Osteocyte (in vitro differentiated cells): Measurements from ENCODE around the gene PLEK. TPM values are rescaled to one million over a fixed set of nuclear protein-coding genes. Genes with fewer than 3 reads are reported as not detected.

Source experiments
- DNase-seq: peaks from one replicate; pipeline ENCODE4 v3.0.0; 2021; ENCODE audit warnings: mixed read lengths; ENCODE audit not compliant: unreplicated experiment; ENCODE audit errors: extremely low spot score
- H3K27ac Mint-ChIP-seq: one replicate; pipeline ENCODE4 v1.8.0; 2021; ENCODE audit warnings: mild to moderate bottlenecking, mixed read lengths; ENCODE audit not compliant: unreplicated experiment
- H3K27me3 Mint-ChIP-seq: one replicate; pipeline ENCODE4 v1.8.0; 2021; ENCODE audit warnings: mixed read lengths; ENCODE audit not compliant: unreplicated experiment
- H3K36me3 Mint-ChIP-seq: one replicate; pipeline ENCODE4 v1.8.0; 2021; ENCODE audit warnings: mixed read lengths; ENCODE audit not compliant: unreplicated experiment
- H3K4me1 Mint-ChIP-seq: one replicate; pipeline ENCODE4 v1.8.0; 2021; ENCODE audit warnings: mixed read lengths; ENCODE audit not compliant: unreplicated experiment
- H3K4me3 Mint-ChIP-seq: one replicate; pipeline ENCODE4 v1.8.0; 2021; ENCODE audit warnings: mild to moderate bottlenecking, moderate library complexity, mixed read lengths; ENCODE audit not compliant: unreplicated experiment
- H3K9me3 Mint-ChIP-seq: one replicate; pipeline ENCODE4 v1.8.0; 2021; ENCODE audit warnings: mixed read lengths; ENCODE audit not compliant: unreplicated experiment
- total RNA-seq: library from RNA; stranded (reverse); gene quantifications from 2 replicates; pipeline ENCODE4 v1.2.1, GENCODE V29; 2021
- TF ChIP-seq, protein P1 (sequence below): fragments of 200-600 bp; sonication (generic); IDR thresholded peaks from 2 replicates; pipeline ENCODE4 v1.5.0; 2021; ENCODE audit warnings: antibody characterized with exemption, mild to moderate bottlenecking, moderate library complexity

PLEK gene
- total RNA-seq, 1 donor from 2014 or later, result 0.19 TPM

DNA sequence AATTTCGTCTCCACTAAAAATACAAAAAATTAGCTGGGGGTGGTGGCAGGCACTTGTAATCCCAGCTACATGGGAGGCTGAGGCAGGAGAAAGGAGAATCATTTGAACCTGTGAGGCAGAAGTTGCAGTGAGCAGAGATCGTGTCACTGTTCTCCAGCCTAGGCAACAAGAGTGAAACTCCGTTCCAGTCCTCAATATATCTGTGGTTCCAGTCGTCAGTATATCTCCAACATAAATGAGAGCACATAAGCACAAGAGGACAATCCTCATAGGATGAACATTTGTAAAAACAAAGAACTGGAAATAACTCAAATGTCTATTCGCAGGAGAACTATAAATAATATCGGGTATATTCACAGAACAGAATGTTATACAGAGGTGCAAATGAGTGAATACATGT, 13.1 kb upstream of the PLEK start:
- H3K27ac Mint-ChIP-seq, result no peak overlapping the region
- H3K27me3 Mint-ChIP-seq, result peaks cover 21% of the 10 kb centered on the region
- no peaks in the 10 kb centered on the region for H3K9me3 Mint-ChIP-seq
- no peak overlapping the region for H3K4me3 Mint-ChIP-seq
- TF ChIP-seq, protein P1, sequence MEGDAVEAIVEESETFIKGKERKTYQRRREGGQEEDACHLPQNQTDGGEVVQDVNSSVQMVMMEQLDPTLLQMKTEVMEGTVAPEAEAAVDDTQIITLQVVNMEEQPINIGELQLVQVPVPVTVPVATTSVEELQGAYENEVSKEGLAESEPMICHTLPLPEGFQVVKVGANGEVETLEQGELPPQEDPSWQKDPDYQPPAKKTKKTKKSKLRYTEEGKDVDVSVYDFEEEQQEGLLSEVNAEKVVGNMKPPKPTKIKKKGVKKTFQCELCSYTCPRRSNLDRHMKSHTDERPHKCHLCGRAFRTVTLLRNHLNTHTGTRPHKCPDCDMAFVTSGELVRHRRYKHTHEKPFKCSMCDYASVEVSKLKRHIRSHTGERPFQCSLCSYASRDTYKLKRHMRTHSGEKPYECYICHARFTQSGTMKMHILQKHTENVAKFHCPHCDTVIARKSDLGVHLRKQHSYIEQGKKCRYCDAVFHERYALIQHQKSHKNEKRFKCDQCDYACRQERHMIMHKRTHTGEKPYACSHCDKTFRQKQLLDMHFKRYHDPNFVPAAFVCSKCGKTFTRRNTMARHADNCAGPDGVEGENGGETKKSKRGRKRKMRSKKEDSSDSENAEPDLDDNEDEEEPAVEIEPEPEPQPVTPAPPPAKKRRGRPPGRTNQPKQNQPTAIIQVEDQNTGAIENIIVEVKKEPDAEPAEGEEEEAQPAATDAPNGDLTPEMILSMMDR, result no peak
- H3K4me1 Mint-ChIP-seq, result no peaks in the 10 kb centered on the region
- no peaks in the 10 kb centered on the region for H3K36me3 Mint-ChIP-seq
- DNase-seq, result no peak

- Mint-ChIP-seq H3K27ac (no peak overlapping the region), H3K36me3 (no peaks in the 10 kb centered on the region), H3K27me3 (peaks cover 14% of the 10 kb centered on the region), H3K9me3 (no peaks in the 10 kb centered on the region), H3K4me1 (no peaks in the 10 kb centered on the region), H3K4me3 (no peak overlapping the region)
- no peak for DNase-seq
- TF ChIP-seq, protein P1, result no peak
These were observed 12.3 kb upstream of the PLEK start for GRCh38 chr2:68352651-68353391.

DNA sequence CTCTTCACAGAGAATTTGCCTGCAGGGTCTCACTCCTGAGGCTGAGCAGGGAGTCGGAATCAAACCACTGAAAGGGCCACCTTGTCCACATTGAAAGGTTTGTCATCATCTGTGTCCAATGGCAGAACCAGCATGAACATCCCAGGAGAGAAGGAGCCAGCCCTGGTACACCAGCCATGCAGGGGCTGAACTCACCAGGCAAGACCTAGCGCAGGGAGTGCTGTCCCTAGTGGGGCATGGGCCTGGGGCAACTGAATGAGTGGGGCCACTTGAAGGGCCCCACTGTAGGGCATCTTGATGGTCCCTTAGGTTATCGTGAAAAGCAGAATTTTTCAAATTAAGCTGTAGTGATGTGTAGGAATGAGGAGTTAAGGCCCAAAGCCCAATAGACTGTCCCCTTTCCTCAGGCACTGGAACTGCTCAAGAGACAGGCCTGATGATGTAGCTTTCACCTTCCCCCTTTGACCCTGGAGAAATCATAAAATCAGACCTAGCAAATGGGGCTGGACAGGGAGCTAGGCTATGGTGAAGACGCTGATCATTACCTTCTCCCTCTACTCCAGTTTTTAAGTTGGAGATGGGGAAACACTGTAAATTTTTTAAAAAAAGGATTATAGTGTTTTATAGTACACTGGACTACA, 8.4 kb upstream of the PLEK start:
- no peak overlapping the region for H3K27ac Mint-ChIP-seq
- no peaks in the 10 kb centered on the region for H3K4me1 Mint-ChIP-seq
- no peaks in the 10 kb centered on the region for H3K36me3 Mint-ChIP-seq
- no peak overlapping the region for H3K4me3 Mint-ChIP-seq
- DNase-seq, result no peak
- TF ChIP-seq, protein P1, result no peak
- H3K27me3 Mint-ChIP-seq, result no peaks in the 10 kb centered on the region
- peaks cover under 1% of the 10 kb centered on the region for H3K9me3 Mint-ChIP-seq

DNA sequence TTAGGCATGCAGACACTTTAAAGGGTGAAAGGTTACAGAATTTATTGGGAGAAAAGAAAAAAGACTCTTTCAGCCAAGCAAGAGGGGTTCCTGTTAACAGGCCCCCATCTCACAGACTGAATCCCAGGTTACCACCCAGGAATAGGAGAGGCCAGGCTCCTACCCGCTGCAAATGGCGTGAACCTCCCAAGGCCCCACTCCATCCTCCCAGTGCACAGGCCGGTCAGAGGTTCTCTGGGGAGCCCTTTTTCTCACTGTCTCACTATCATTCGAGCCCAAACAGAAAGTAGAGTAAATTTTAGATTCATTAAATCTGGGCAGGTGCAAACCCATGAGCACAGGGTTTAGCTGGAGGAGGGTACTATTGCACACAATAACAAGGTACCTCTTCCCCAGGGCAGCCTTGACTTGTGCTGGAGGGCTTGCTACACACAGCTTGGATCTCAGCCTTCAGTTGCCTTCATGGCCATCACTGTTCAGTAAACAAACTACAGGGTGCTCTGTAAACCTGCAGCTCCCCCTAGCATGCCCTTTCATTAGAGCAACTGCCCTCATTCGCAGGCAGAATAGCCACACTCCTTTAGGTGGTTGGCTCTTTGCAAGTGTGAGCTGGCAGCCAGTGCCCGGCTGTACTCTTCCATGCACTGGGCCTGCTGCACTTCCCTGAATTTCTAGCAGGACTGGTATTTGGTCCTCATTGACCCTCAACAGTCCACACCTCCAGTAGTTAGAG, 7.3 kb upstream of the PLEK start:
- no peak overlapping the region for H3K27ac Mint-ChIP-seq
- no peak overlapping the region for H3K4me3 Mint-ChIP-seq
- peaks cover 4% of the 10 kb centered on the region for H3K9me3 Mint-ChIP-seq
- TF ChIP-seq, protein P1, result peak; percentile 42
- no peaks in the 10 kb centered on the region for H3K36me3 Mint-ChIP-seq
- no peaks in the 10 kb centered on the region for H3K27me3 Mint-ChIP-seq
- peaks cover 2% of the 10 kb centered on the region for H3K4me1 Mint-ChIP-seq
- no peak for DNase-seq

GRCh38 chr2:68359889-68360288, 5.2 kb upstream of the PLEK start:
- TF ChIP-seq, protein P1, result no peak
- H3K27ac Mint-ChIP-seq, result no peak overlapping the region
- H3K27me3 Mint-ChIP-seq, result no peaks in the 10 kb centered on the region
- H3K4me1 Mint-ChIP-seq, result peaks cover 2% of the 10 kb centered on the region
- H3K9me3 Mint-ChIP-seq, result peaks cover 4% of the 10 kb centered on the region
- no peak for DNase-seq
- no peaks in the 10 kb centered on the region for H3K36me3 Mint-ChIP-seq
- no peak overlapping the region for H3K4me3 Mint-ChIP-seq
